KBM-7 (cell line): ENCODE data around the gene OR5B12.
"Not testable (repeated sequence)": the region's sequence is repeated elsewhere in the genome, so short reads cannot be mapped to it uniquely, and the experiment has no call there.

ENCODE experiments used
- DNase-seq: peaks from one replicate; pipeline ENCODE4 v3.0.0-alpha.2; 2015
- in situ Hi-C: fragments of 300-500 bp; cut with MboI; formaldehyde crosslinking; loops from 2 replicates; pipeline ENCODE4 v1.14.3; 2020; ENCODE audit warnings: low sequenced_read_pairs, low pct_unique_long_range_greater_than_20kb, mixed read lengths

OR5B12 gene

DNA sequence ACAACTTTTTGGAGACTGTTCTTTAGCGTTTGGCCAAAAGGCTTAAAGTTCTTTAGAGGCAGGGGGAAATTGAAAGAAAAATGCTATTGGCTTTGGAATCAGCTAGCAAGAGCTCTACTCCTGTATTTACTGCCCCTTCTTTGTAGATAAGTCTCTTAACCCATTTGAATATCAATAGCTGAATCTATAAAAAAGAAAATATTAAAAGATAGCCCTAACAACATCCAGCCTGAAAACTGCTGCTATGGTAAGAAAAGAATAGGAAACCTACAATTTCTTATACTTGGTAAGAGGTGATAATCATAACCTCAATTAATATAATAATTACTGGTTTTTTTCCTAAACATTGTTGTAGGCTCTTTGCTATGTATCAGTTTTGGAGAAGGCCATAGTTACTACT lies at the start of gene OR5B12:
OR5B12 (minus strand) TSS at position 101 of the 400 bp plus-strand sequence. CDS start 2,085 bp downstream, outside the sequence.
- in situ Hi-C loops = no loop called here
- DNase-seq = no peak

DNA sequence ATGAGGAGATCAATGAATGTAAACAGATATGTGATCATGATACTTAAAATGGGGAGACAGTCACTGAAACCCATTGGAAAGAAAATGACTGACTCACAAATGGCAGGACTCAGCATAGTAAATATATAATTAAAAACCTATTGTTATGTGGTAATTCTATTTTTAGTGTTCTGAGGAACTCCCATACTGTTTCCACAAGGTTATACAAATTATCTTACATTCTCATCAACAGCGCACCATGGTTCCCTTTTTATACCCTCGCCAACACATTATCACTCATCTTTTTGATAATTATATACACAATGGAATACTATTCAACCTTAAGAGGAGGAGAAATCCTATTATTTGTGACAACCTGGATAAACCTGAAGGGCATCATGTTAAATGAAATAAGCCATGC lies 48.8 kb upstream of the OR5B12 start:
- DNase-seq = peak; percentile 11
- in situ Hi-C loops = no loop called here

- DNase-seq = no peak
- in situ Hi-C loops = no loop called here
These were observed 45.1 kb upstream of the OR5B12 start for GRCh38 chr11:58487170-58487569.

DNA sequence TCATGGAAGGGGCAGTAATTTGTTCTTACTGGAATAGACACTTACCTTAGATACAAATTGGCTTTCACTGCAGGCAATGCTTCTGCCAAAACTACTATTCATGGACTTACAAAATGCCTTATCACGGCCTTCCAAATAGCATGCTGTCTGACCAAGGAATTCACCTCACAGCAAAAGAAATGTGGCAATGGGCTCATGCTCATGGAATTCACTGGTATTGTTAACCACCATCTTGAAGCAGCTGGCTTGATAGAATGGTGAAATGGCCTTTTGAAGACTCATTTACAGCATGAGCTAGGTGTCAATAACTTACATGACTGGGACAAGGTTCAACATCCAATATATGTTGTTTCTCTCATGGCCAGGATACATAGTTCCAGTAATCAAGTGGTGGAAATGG lies 43.9 kb upstream of the OR5B12 start:
- no peak for DNase-seq
- in situ Hi-C loops = no loop called here

DNA sequence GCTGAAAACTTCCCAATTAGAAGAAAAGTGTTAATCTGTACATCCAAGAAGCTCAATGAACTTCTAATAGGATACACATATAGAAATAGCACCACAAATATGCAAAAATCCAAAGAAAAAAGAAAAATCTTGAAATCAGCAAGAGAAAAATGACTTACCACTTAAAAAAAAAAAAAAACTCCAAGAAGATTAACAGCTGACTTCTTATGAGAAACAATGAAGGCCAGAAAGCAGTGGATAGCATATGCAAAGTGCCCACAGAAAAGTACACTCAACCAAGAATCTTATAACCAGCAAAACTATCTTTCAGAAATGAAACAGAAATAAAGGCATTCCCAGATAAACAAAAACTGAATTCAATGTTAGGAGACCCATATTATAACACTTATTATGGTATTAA lies 29.9 kb upstream of the OR5B12 start:
- in situ Hi-C loops = no loop called here
- no peak for DNase-seq

GRCh38 chr11:58466293-58466692 lies 24.3 kb upstream of the OR5B12 start:
- in situ Hi-C loops = no loop called here
- no peak for DNase-seq

GRCh38 chr11:58465690-58466089 lies 23.7 kb upstream of the OR5B12 start:
- in situ Hi-C loops = no loop called here
- no peak for DNase-seq

GRCh38 chr11:58451585-58451984 lies 9.5 kb upstream of the OR5B12 start:
- in situ Hi-C loops = no loop called here
- no peak for DNase-seq

- in situ Hi-C loops = no loop called here
- DNase-seq = peak; percentile 61
These were observed 4.3 kb upstream of the OR5B12 start for GRCh38 chr11:58446294-58446693.

- in situ Hi-C loops = no loop called here
- no peak for DNase-seq
These were observed 2.3 kb upstream of the OR5B12 start for GRCh38 chr11:58444300-58444699.

DNA sequence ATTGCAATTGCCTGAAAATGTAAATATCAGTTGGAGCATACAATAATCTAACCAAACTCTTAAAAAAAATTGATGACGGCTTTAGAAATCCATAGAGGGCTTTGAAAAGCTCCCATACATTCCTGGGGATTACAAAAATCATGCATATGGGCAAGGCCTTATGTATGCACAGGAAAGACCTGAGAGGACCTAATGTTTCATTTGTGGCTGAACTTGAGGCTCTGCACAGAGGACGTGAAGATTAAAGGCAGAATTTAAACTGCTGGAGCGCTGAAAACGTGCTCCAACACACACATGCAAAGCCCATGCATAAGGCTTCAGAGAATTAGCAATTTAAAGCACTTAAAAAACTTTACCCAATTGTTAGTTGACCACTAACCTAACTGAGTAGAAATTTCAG lies 3.5 kb downstream of the OR5B12 start:
- no peak for DNase-seq
- in situ Hi-C loops = no loop called here

DNA sequence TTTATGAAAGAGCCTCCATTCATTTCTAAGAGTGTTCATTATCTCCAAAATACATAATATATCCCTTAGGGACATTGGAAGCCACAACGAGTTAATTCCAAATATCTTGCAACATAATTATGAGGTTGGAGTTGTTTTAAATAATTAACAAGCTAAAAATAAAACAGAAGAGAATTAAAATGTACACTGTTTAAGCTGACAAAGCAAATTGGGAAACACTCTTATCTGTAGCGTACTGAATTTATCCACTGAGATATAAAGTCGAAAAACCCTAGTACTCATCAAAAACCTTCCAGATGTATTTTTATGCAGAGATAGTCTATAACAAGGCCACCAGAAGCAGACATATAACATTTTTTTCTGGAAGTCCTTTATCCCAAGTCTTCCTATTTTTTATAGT lies 7.8 kb downstream of the OR5B12 start:
- no peak for DNase-seq
- in situ Hi-C loops = no loop called here

GRCh38 chr11:58433638-58434203 lies 8.3 kb downstream of the OR5B12 start:
- in situ Hi-C loops = no loop called here
- DNase-seq = no peak

GRCh38 chr11:58429273-58429672 lies 12.8 kb downstream of the OR5B12 start:
- in situ Hi-C loops = no loop called here

DNA sequence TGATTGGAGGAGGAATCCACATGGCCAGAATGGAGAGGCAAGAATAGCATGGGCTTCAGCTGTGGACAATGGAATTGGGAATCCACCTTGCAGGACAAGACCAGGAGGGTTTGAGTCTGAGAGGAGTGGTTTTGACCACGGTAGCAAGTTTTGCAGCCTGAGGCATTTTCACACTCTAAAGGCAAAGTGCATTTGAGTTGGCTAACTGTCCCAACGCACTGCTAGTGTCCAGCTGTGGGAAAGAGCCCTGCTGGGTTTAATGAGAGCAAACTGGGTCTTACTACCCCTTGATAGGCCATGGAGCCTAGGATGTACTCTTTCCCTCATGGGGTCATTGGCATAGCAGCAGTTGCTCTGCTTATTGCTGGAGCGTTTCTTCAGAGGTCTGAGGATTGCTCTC lies 14.0 kb downstream of the OR5B12 start, which contains the start of gene OR5B2:
OR5B2 (minus strand) TSS at position 101 of the 400 bp plus-strand sequence. CDS start 4,860 bp downstream, outside the sequence.
- no peak for DNase-seq

More at GRCh38 chr11:58429273-58429672, 12.8 kb downstream of the OR5B12 start:
- DNase-seq = no peak

GRCh38 chr11:58406774-58407173 lies 35.3 kb downstream of the OR5B12 start, which contains the start of gene OR5B3:
Gene OR5B3 (minus strand): TSS chr11:58406874. CDS start chr11:58403409, 3,465 bp downstream.
- in situ Hi-C loops = no loop called here
- DNase-seq = no peak

More for the DNA sequence above, 14.0 kb downstream of the OR5B12 start, which contains the start of gene OR5B2:
- in situ Hi-C loops = no loop called here

GRCh38 chr11:58399622-58400021 lies 42.4 kb downstream of the OR5B12 start:
- not testable (repeated sequence) for DNase-seq

GRCh38 chr11:58395581-58395980 lies 46.5 kb downstream of the OR5B12 start:
- in situ Hi-C loops = no loop called here
- DNase-seq = no peak

More at GRCh38 chr11:58399622-58400021, 42.4 kb downstream of the OR5B12 start:
- in situ Hi-C loops = not testable (repeated sequence)

DNA sequence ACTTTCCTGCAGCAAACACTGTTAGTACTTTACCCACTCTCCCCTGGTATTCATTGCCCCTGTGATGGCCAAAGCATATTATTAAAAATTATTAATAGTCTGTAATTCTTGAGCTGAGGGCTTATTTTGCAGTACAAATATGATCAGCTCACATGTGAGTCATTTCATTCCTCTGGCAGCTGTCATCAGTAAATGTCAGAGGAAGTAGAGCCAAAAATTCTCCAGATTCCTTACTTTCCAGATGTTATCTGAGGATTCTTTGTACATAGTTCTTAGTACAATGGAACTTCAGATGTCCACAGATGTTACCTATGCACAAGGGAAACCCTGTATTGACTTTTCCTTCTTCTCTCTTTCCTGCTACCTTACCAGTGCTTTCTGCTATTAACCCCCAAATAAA lies 47.8 kb downstream of the OR5B12 start:
- in situ Hi-C loops = no loop called here
- DNase-seq = no peak

- DNase-seq = no peak
- in situ Hi-C loops = no loop called here
These were observed 49.3 kb downstream of the OR5B12 start for GRCh38 chr11:58392746-58393145.

DNA sequence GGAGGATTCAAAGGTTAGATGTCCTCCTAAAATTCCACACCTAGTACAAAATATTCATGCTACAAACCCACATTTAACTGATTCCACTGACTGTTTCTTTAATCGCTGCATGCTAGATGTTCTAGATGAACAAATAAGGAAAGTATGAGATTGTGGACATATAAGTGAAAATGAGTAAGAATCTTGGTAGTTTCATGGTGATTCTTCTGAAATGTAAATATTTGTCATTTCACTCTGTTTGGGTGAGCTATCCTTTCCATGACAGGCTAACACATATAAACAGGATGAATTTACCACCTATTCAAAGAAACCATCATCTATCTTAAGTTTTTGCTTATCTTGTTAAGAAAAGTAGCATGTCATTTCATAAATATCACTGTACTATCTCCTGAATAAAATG lies 50.2 kb downstream of the OR5B12 start:
- in situ Hi-C loops = no loop called here
- DNase-seq = no peak
